IPS-15b (cell line): ENCODE measurements around the gene PPIF.

ENCODE experiments used
- H3K27me3 ChIP-seq: one replicate; pipeline ENCODE4 v1.6.1; 2013; ENCODE audit warnings: low read length; ENCODE audit not compliant: control insufficient read depth, insufficient read depth
- H3K36me3 ChIP-seq: one replicate; pipeline ENCODE4 v1.6.1; 2013; ENCODE audit warnings: low read length; ENCODE audit not compliant: control insufficient read depth, insufficient read depth
- H3K4me1 ChIP-seq: one replicate; pipeline ENCODE4 v1.6.1; 2013; ENCODE audit warnings: mild to moderate bottlenecking, low read length; ENCODE audit not compliant: control insufficient read depth, insufficient read depth
- H3K4me3 ChIP-seq: one replicate; pipeline ENCODE4 v1.5.1; 2013; ENCODE audit warnings: low read depth, low read length
- H3K9ac ChIP-seq: one replicate; pipeline ENCODE4 v1.6.1; 2013; ENCODE audit warnings: low read depth, mild to moderate bottlenecking, low read length
- H3K9me3 ChIP-seq: one replicate; pipeline ENCODE4 v1.6.1; 2013; ENCODE audit warnings: mild to moderate bottlenecking, low read length; ENCODE audit not compliant: control insufficient read depth, insufficient read depth

The PPIF gene

GRCh38 chr10:79308016-79308415 lies 39.3 kb upstream of the PPIF start:
- Histone ChIP-seq H3K4me3 (no peak overlapping the region), H3K9ac (no peak overlapping the region), H3K27me3 (no peaks in the 10 kb centered on the region), H3K4me1 (no peaks in the 10 kb centered on the region), H3K9me3 (no peaks in the 10 kb centered on the region), H3K36me3 (peaks cover 64% of the 10 kb centered on the region)

GRCh38 chr10:79308969-79309665 lies 38.2 kb upstream of the PPIF start:
- no peak overlapping the region for H3K9ac ChIP-seq
- no peaks in the 10 kb centered on the region for H3K4me1 ChIP-seq
- peaks cover 57% of the 10 kb centered on the region for H3K36me3 ChIP-seq
- H3K4me3 ChIP-seq: no peak overlapping the region
- no peaks in the 10 kb centered on the region for H3K27me3 ChIP-seq
- H3K9me3 ChIP-seq: no peaks in the 10 kb centered on the region

- Histone ChIP-seq H3K4me1 (no peaks in the 10 kb centered on the region), H3K4me3 (no peak overlapping the region), H3K27me3 (no peaks in the 10 kb centered on the region), H3K36me3 (peaks cover 47% of the 10 kb centered on the region), H3K9ac (no peak overlapping the region), H3K9me3 (no peaks in the 10 kb centered on the region)
Measured at GRCh38 chr10:79310200-79310865, 36.9 kb upstream of the PPIF start.

- no peak overlapping the region for H3K9ac ChIP-seq
- no peaks in the 10 kb centered on the region for H3K9me3 ChIP-seq
- no peak overlapping the region for H3K4me3 ChIP-seq
- no peaks in the 10 kb centered on the region for H3K27me3 ChIP-seq
- H3K4me1 ChIP-seq: no peaks in the 10 kb centered on the region
- H3K36me3 ChIP-seq: peaks cover 40% of the 10 kb centered on the region
Measured at GRCh38 chr10:79310911-79311573, 36.2 kb upstream of the PPIF start.

- peaks cover 33% of the 10 kb centered on the region for H3K36me3 ChIP-seq
- H3K9ac ChIP-seq: no peak overlapping the region
- H3K4me3 ChIP-seq: no peak overlapping the region
- H3K27me3 ChIP-seq: no peaks in the 10 kb centered on the region
- no peaks in the 10 kb centered on the region for H3K9me3 ChIP-seq
- peaks cover 2% of the 10 kb centered on the region for H3K4me1 ChIP-seq
Measured at GRCh38 chr10:79311581-79312407, 35.5 kb upstream of the PPIF start.

- Histone ChIP-seq H3K9ac (no peak overlapping the region), H3K36me3 (peaks cover 24% of the 10 kb centered on the region), H3K4me1 (peaks cover 8% of the 10 kb centered on the region), H3K4me3 (no peak overlapping the region), H3K9me3 (no peaks in the 10 kb centered on the region), H3K27me3 (no peaks in the 10 kb centered on the region)
Measured at GRCh38 chr10:79312601-79313187, 34.6 kb upstream of the PPIF start.

- no peaks in the 10 kb centered on the region for H3K27me3 ChIP-seq
- peaks cover 19% of the 10 kb centered on the region for H3K36me3 ChIP-seq
- no peak overlapping the region for H3K4me3 ChIP-seq
- H3K9me3 ChIP-seq: no peaks in the 10 kb centered on the region
- H3K9ac ChIP-seq: no peak overlapping the region
- H3K4me1 ChIP-seq: peaks cover 13% of the 10 kb centered on the region
Measured at GRCh38 chr10:79313320-79313719, 33.9 kb upstream of the PPIF start.

GRCh38 chr10:79313911-79314439 lies 33.3 kb upstream of the PPIF start:
- Histone ChIP-seq H3K9ac (no peak overlapping the region), H3K4me3 (no peak overlapping the region), H3K9me3 (no peaks in the 10 kb centered on the region), H3K27me3 (no peaks in the 10 kb centered on the region), H3K36me3 (peaks cover 15% of the 10 kb centered on the region), H3K4me1 (peaks cover 13% of the 10 kb centered on the region)

- no peaks in the 10 kb centered on the region for H3K27me3 ChIP-seq
- H3K4me1 ChIP-seq: peaks cover 13% of the 10 kb centered on the region
- no peaks in the 10 kb centered on the region for H3K9me3 ChIP-seq
- no peak overlapping the region for H3K9ac ChIP-seq
- H3K36me3 ChIP-seq: peaks cover 8% of the 10 kb centered on the region
- no peak overlapping the region for H3K4me3 ChIP-seq
Measured at GRCh38 chr10:79314761-79315601, 32.3 kb upstream of the PPIF start.

GRCh38 chr10:79315602-79315920 lies 31.7 kb upstream of the PPIF start:
- Histone ChIP-seq H3K4me3 (no peak overlapping the region), H3K9ac (no peak overlapping the region), H3K27me3 (no peaks in the 10 kb centered on the region), H3K9me3 (no peaks in the 10 kb centered on the region), H3K36me3 (peaks cover 7% of the 10 kb centered on the region), H3K4me1 (peaks cover 13% of the 10 kb centered on the region)
